K562 (cell line): ENCODE data around the gene ARPP21.

Experiments used
- EHMT2 ChIP-seq: fragments of 450-650 bp; IDR thresholded peaks from 2 replicates; pipeline ENCODE4 v1.6.1; 2018; ENCODE audit warnings: antibody characterized with exemption
- GTF2F1 ChIP-seq: IDR thresholded peaks from 2 replicates; pipeline ENCODE4 v1.6.1; 2011; ENCODE audit warnings: low read depth, low read length, improper control_type of control experiment
- SOX6 ChIP-seq: fragments of 450-650 bp; IDR thresholded peaks from 2 replicates; pipeline ENCODE4 v1.6.1; 2014; ENCODE audit warnings: mild to moderate bottlenecking
- TF ChIP-seq, protein P1 (sequence below): fragments of 450-650 bp; IDR thresholded peaks from 2 replicates; pipeline ENCODE4 v1.6.1; 2016
- TF ChIP-seq, protein P2 (sequence below): fragments of 250-450 bp; sonication (Bioruptor Pico); IDR thresholded peaks from 2 replicates; pipeline ENCODE4 v1.4.0; 2020; ENCODE audit warnings: borderline replicate concordance

DNA sequence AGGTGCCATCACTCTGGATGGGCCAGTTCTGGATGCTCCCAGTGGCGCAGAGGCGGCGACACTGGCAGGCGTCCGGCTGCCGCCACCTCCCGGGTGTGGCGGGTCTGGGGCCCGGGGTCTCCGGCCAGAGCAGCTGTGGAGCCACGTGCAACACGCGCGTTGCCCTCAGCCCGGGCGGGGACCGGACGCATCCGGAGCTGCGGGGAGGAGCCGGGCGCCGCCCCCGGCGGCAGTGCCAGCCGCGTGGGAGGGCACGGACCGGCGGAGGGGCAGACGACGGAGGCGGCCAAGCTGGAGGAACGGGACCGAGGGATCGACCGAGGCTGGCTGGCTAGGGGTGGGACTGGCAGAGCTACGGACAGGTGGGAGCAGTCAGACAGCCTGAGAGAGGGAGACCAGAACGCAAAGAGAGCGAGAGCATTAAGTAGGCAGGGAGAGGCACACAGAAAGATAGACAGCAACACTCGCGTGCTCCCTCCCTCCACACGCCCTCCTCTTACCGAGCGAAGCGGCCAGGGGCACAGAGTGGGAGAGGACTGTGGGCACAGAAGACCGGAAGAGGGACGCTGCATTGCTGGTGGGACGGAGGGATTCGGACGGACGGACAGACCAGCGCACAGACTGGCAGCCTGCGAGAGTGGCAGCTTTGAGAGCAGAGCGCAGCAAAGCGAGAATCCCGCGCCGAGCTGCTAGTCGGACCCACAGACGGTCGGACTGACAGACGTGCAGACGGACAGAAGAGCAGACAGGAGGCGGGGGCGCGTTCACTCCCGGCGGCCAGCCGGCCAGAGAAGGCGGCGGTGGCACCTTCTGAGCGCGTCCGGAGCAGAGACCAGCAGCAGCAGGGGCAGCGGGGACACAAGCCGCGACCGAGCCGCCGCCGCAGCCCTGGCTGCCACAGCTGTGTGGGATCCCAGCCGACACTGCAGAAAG lies at the start of gene ARPP21:
- TF ChIP-seq, protein P1, sequence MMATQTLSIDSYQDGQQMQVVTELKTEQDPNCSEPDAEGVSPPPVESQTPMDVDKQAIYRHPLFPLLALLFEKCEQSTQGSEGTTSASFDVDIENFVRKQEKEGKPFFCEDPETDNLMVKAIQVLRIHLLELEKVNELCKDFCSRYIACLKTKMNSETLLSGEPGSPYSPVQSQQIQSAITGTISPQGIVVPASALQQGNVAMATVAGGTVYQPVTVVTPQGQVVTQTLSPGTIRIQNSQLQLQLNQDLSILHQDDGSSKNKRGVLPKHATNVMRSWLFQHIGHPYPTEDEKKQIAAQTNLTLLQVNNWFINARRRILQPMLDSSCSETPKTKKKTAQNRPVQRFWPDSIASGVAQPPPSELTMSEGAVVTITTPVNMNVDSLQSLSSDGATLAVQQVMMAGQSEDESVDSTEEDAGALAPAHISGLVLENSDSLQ = no peak
- TF ChIP-seq GTF2F1 (no peak), EHMT2 (no peak), SOX6 (no peak)
- TF ChIP-seq, protein P2, sequence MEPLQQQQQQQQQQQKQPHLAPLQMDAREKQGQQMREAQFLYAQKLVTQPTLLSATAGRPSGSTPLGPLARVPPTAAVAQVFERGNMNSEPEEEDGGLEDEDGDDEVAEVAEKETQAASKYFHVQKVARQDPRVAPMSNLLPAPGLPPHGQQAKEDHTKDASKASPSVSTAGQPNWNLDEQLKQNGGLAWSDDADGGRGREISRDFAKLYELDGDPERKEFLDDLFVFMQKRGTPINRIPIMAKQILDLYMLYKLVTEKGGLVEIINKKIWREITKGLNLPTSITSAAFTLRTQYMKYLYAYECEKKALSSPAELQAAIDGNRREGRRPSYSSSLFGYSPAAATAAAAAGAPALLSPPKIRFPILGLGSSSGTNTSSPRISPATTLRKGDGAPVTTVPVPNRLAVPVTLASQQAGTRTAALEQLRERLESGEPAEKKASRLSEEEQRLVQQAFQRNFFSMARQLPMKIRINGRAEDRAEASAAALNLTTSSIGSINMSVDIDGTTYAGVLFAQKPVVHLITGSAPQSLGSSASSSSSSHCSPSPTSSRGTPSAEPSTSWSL (CRISPR knock-in tag) = no peak
